Measurements from ENCODE around the gene TNFSF10. TPM values are rescaled to one million over a fixed set of nuclear protein-coding genes. Genes with fewer than 3 reads are reported as not detected.

TNFSF10 gene
- total RNA-seq, 3 donors from 2014 or later (not counting 1 experiment from before 2014, with no cell fraction given): 9.5 to 27.7 (median 18.4) TPM

DNA sequence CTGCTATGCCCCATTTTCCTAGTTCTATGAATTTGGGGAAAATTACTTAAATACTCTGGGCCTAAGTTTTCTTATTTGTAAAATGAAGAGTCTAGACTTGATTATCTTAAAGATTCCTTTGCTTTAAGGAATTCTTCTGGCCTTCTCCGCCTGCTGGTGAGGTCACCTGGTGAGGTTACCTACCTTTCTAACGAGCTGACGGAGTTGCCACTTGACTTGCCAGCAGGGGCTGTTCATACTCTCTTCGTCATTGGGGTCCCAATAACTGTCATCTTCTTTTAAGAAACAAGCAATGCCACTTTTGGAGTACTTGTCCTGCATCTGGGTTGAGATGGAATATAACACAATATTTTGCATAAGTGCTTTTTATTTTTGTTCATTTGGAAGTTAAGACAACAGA is 8.6 kb downstream of the TNFSF10 start:
- Mint-ChIP-seq H3K36me3 (peaks cover 25% of the 10 kb centered on the region), H3K4me1 (peaks cover 70 to 86% of the 10 kb centered on the region in 2 donors), H3K27me3 (ENCODE audit: low read depth in 2 of 2) (no peaks in the 10 kb centered on the region), H3K9me3 (no peaks in the 10 kb centered on the region), H3K4me3 (no peak overlapping the region), H3K27ac (peak overlapping the region; percentile 62 to 87)
- intact Hi-C loops (cut with micrococcal nuclease): no loop called here
- Histone ChIP-seq H3K9me3 (ENCODE audit: control insufficient read depth, insufficient read depth, low read length) (no peaks in the 10 kb centered on the region), H3K27ac (ENCODE audit: low read length) (no peak overlapping the region), H3K4me3 (ENCODE audit: low read length) (no peak overlapping the region), H3K36me3 (ENCODE audit: control insufficient read depth, insufficient read depth, low read length) (peaks cover 60% of the 10 kb centered on the region), H3K4me1 (ENCODE audit: control insufficient read depth, insufficient read depth, low read length) (peaks cover 48% of the 10 kb centered on the region), H3K27me3 (ENCODE audit: control insufficient read depth, insufficient read depth, low read length) (no peaks in the 10 kb centered on the region)
- DNase-seq: no peak
- 97% methylated on average over 4 of the region's 4 CpGs for WGBS (ENCODE audit: insufficient coverage)
- no peak for ATAC-seq
- TF ChIP-seq, protein P1, sequence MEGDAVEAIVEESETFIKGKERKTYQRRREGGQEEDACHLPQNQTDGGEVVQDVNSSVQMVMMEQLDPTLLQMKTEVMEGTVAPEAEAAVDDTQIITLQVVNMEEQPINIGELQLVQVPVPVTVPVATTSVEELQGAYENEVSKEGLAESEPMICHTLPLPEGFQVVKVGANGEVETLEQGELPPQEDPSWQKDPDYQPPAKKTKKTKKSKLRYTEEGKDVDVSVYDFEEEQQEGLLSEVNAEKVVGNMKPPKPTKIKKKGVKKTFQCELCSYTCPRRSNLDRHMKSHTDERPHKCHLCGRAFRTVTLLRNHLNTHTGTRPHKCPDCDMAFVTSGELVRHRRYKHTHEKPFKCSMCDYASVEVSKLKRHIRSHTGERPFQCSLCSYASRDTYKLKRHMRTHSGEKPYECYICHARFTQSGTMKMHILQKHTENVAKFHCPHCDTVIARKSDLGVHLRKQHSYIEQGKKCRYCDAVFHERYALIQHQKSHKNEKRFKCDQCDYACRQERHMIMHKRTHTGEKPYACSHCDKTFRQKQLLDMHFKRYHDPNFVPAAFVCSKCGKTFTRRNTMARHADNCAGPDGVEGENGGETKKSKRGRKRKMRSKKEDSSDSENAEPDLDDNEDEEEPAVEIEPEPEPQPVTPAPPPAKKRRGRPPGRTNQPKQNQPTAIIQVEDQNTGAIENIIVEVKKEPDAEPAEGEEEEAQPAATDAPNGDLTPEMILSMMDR (IDR thresholded peaks at IDR 0.05): no peak

DNA sequence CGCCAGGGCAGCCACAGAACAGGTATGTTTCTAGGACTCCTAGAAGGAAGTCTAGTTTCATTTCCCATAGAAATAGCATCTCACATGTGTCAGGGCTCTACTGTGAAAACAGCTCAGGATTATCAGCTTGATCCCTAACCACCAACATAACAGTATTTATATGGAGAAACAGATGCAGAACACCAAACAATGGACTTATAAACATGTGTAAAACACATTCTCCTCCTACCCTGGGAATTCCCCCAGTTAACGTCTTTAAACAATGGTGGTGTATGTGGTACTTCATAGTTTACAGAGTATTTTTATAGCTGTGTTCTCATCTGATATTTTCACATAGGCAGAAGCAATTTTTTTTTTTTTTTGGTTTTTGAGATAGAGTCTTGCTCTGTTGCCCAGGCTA is 9.7 kb downstream of the TNFSF10 start:
- Mint-ChIP-seq H3K27me3 (ENCODE audit: low read depth in 2 of 2) (no peaks in the 10 kb centered on the region), H3K36me3 (peaks cover 25% of the 10 kb centered on the region), H3K4me3 (peak overlapping the region; percentile 45), H3K4me1 (peaks cover 68 to 76% of the 10 kb centered on the region in 2 donors), H3K27ac (peak overlapping the region; percentile 87 to 88), H3K9me3 (no peaks in the 10 kb centered on the region)
- WGBS (ENCODE audit: insufficient coverage): 67% methylated on average over 1 of the region's 2 CpGs
- Histone ChIP-seq H3K4me3 (ENCODE audit: low read length) (no peak overlapping the region), H3K4me1 (ENCODE audit: control insufficient read depth, insufficient read depth, low read length) (peaks cover 47% of the 10 kb centered on the region), H3K27ac (ENCODE audit: low read length) (peak overlapping the region; percentile 6), H3K9me3 (ENCODE audit: control insufficient read depth, insufficient read depth, low read length) (no peaks in the 10 kb centered on the region), H3K27me3 (ENCODE audit: control insufficient read depth, insufficient read depth, low read length) (no peaks in the 10 kb centered on the region), H3K36me3 (ENCODE audit: control insufficient read depth, insufficient read depth, low read length) (peaks cover 67% of the 10 kb centered on the region)
- intact Hi-C loops (cut with micrococcal nuclease): no loop called here
- TF ChIP-seq, protein P1 (IDR thresholded peaks at IDR 0.05): no peak
- ATAC-seq (peak; percentile 41 to 73 (median 65)), DNase-seq (peak in 1 of 2 donors; percentile 64)

DNA sequence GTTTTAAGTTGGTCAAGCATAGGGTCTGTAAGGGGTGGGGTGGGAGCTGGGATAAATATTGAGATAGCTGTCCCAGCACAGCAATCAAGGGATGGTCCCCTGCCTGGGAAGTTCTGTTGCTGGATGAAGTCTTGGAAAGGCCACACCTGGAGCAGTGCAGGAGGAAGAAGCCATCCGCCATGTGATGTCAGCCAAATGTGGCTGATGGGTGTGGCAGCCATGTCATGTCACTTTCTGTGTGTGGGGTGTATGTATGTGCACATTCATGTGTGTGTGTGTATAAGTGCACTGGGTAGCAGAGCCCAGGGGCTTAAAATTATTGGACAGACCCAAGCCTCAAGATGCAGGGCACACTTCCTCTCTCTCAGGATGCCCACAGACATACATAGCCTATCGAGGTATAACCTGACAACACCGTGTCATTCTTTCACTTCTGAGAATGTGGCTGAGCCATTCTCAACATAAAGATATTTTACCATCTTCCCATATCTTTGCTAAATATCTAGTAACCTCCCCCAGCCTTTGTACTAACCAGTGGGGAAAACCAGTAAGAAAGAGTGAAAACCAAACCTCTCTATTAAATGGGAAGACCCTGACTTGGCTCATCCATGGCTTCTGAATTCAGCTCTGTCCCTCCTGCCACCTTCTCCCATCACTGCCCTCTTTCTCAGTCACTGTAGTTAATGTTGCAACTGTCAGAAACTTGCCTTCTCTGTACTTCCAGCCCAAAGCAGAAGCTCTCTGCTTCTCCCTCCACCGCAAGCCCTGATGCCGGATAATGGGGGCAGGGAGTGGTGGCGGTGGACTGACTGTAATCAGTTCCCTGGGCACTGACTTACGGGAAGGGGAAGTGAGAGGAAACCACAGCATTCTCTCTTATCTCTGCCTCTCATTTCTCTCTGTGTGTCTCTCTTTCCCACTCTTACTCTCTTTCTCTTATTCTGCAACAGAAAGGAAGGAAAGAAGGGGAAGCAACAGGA is 11.2 kb downstream of the TNFSF10 start:
- intact Hi-C loops (cut with micrococcal nuclease): no loop called here
- TF ChIP-seq, protein P1 (IDR thresholded peaks at IDR 0.05): no peak
- peaks cover 71% of the 10 kb centered on the region for H3K36me3 ChIP-seq (ENCODE audit: control insufficient read depth, insufficient read depth, low read length)
- H3K27me3 Mint-ChIP-seq (ENCODE audit: low read depth in 2 of 2): no peaks in the 10 kb centered on the region
- H3K9me3 Mint-ChIP-seq: no peaks in the 10 kb centered on the region
- peak overlapping the region; percentile 64 for H3K4me3 Mint-ChIP-seq
- no peaks in the 10 kb centered on the region for H3K27me3 ChIP-seq (ENCODE audit: control insufficient read depth, insufficient read depth, low read length)
- ATAC-seq (peak; percentile 45 to 90 (median 63)), DNase-seq (peak in 1 of 2 donors; percentile 64)
- WGBS (ENCODE audit: insufficient coverage): 15% methylated on average over 6 of the region's 7 CpGs
- H3K4me3 ChIP-seq (ENCODE audit: low read length): no peak overlapping the region
- H3K9me3 ChIP-seq (ENCODE audit: control insufficient read depth, insufficient read depth, low read length): no peaks in the 10 kb centered on the region
- H3K4me1 Mint-ChIP-seq: peaks cover 54 to 62% of the 10 kb centered on the region in 2 donors
- peak overlapping the region; percentile 87 to 88 for H3K27ac Mint-ChIP-seq
- peaks cover 25% of the 10 kb centered on the region for H3K36me3 Mint-ChIP-seq
- H3K4me1 ChIP-seq (ENCODE audit: control insufficient read depth, insufficient read depth, low read length): peaks cover 37% of the 10 kb centered on the region
- peak overlapping the region; percentile 53 for H3K27ac ChIP-seq (ENCODE audit: low read length)

Measured in natural killer cell (primary cell).